ENCODE results near the gene GSTA3.

The GSTA3 gene

GRCh38 chr6:52942221-52942620 lies 32.7 kb upstream of the GSTA3 start:
- ChIA-PET POLR2A (no interaction called here), CTCF (no interaction called here)
- TF ChIP-seq CTCF (IDR thresholded peaks at IDR 0.05; ENCODE audit: control extremely low read depth, extremely low read depth, low read depth, missing control alignments): no peak
- no peak for DNase-seq (ENCODE audit: extremely low spot score)

- no peak for DNase-seq (ENCODE audit: extremely low spot score)
- ChIA-PET POLR2A (no interaction called here), CTCF (no interaction called here)
- TF ChIP-seq CTCF (IDR thresholded peaks at IDR 0.05; ENCODE audit: control extremely low read depth, extremely low read depth, low read depth, missing control alignments): no peak
Measured at GRCh38 chr6:52937908-52938307, 28.4 kb upstream of the GSTA3 start.

- ChIA-PET POLR2A (no interaction called here), CTCF (no interaction called here)
- no peak for TF ChIP-seq CTCF (IDR thresholded peaks at IDR 0.05; ENCODE audit: control extremely low read depth, extremely low read depth, low read depth, missing control alignments)
- DNase-seq (ENCODE audit: extremely low spot score): no peak
Measured at GRCh38 chr6:52933778-52934177, 24.3 kb upstream of the GSTA3 start.

DNA sequence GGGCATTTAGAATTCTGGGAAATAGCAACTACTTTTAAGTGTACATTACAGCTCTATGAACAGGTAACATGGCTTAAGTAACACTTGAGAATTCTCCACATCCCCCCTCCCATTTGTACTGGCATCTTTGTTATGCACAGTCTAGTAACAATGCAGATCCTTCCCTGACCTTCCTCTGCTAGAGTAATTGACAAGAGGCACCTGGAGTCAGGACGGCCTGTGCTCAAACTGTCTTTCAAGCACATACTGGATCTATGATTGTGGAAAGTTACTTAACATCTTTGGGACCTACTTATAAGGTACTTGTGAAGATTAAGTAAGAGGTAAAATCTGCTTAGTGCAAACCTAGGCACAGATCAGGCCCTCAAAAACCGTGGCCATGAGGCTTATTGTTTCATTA lies 21.9 kb upstream of the GSTA3 start:
- no peak for DNase-seq (ENCODE audit: extremely low spot score)
- CTCF ChIA-PET: interaction anchor here (1.0 kb wide), 1 partner anchor 9 kb away, joined by 4 read pairs; no protein-coding TSS in a partner anchor
- POLR2A ChIA-PET: no interaction called here
- no peak for TF ChIP-seq CTCF (IDR thresholded peaks at IDR 0.05; ENCODE audit: control extremely low read depth, extremely low read depth, low read depth, missing control alignments)

GRCh38 chr6:52929321-52930164 lies 20.0 kb upstream of the GSTA3 start:
- no peak for TF ChIP-seq CTCF (IDR thresholded peaks at IDR 0.05; ENCODE audit: control extremely low read depth, extremely low read depth, low read depth, missing control alignments)
- CTCF ChIA-PET: no interaction called here
- DNase-seq (ENCODE audit: extremely low spot score): no peak
- POLR2A ChIA-PET: no interaction called here

GRCh38 chr6:52927451-52927850 lies 18.0 kb upstream of the GSTA3 start:
- no peak for TF ChIP-seq CTCF (IDR thresholded peaks at IDR 0.05; ENCODE audit: control extremely low read depth, extremely low read depth, low read depth, missing control alignments)
- ChIA-PET CTCF (interaction anchor here (0.7 to 1.6 kb wide), 2 partner anchors 24 to 38 kb away, joined by 3 read pairs; no protein-coding TSS in a partner anchor), POLR2A (no interaction called here)
- no peak for DNase-seq (ENCODE audit: extremely low spot score)

All from GM10248 (cell line).